Measurements from ENCODE around the gene ONECUT1. TPM values are rescaled to one million over a fixed set of nuclear protein-coding genes. Genes with fewer than 3 reads are reported as not detected.
A peak's percentile ranks its signal among the peaks of the same experiment; 100 is the strongest.

The ONECUT1 gene
- polyA plus RNA-seq, 3 donors from 2014 or later, result not detected

DNA sequence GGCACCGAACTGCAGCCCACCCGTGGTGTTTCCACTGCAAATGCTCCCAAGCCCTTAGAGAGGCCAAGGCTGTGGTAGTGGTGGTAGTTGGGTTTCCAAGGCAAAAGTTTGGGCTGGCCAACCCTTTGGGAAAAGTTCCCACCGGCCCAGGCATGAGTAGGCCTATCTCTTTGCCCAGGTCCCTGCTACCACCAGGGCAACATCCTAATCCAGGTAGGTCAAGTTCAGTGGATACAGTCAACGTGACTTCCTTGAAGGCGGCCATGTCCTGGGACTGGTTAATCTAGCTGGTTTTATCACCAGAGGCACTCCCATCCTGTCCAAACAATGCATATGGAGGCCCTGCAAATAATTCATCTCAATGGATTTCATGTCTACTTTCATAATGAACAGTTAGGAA, 1.6 kb upstream of the ONECUT1 start:
- DNase-seq, result no peak
- peaks cover 0 to 3% of the 10 kb centered on the region in 2 donors for H3K4me1 Mint-ChIP-seq
- peaks cover 0 to 4% (median 0%) of the 10 kb centered on the region in 6 donors for H3K9me3 Mint-ChIP-seq
- peaks cover 7 to 43% (median 27%) of the 10 kb centered on the region in 3 donors for H3K27me3 Mint-ChIP-seq (ENCODE audit: low read depth in 3 of 3)
- H3K4me3 Mint-ChIP-seq, result peak overlapping the region in 1 of 5 donors; percentile 29
- no peak overlapping the region for H3K27ac Mint-ChIP-seq
- H3K36me3 Mint-ChIP-seq, result peaks cover 0 to 3% (median 0%) of the 10 kb centered on the region in 3 donors

DNA sequence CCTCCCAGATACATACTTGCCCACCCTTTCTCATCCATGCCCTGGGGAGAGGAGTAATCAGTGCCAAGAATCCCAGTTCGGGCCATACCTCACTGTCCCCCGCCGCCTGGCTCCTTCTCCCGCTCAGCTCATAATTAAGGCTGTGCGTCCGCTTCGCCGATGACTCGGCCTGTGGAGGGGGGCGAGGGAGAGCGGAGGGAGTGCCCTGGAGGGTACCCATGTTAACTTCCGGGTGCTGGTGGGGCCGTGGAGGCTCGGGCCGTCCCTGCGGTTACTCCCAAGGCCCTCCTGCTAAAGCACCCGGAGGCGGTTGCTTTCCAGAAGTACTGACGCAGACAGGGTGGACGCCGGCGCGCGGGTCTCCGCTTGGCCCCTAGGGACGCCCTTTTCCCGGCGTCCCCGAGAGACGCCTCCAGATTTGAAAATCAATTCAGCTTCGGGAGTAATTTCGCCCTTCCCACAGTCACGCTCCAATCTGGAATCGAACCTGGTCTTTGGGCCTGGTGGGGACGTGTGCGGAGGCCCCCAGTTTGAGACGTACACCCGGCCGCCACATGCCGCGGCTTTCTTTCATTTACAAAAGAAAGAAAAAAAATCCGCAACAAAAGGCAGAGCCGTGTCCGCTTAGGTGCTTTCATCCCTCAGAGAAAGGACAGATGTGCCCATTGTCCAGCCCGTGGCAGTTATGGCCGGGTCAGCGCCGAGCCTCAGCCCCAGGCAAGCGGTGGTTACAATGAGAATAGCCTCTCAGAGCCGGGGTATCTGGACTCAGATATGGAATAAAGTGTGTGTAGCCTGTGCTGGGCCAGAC, 1.0 kb upstream of the ONECUT1 start:
- no peak for DNase-seq
- H3K4me1 Mint-ChIP-seq, result peaks cover 0 to 3% of the 10 kb centered on the region in 2 donors
- no peaks in the 10 kb centered on the region for H3K36me3 Mint-ChIP-seq
- H3K27ac Mint-ChIP-seq, result no peak overlapping the region
- peaks cover 7 to 39% (median 24%) of the 10 kb centered on the region in 3 donors for H3K27me3 Mint-ChIP-seq (ENCODE audit: low read depth in 3 of 3)
- peak overlapping the region in 1 of 5 donors; percentile 26 for H3K4me3 Mint-ChIP-seq
- peaks cover 0 to 4% (median 0%) of the 10 kb centered on the region in 6 donors for H3K9me3 Mint-ChIP-seq

DNA sequence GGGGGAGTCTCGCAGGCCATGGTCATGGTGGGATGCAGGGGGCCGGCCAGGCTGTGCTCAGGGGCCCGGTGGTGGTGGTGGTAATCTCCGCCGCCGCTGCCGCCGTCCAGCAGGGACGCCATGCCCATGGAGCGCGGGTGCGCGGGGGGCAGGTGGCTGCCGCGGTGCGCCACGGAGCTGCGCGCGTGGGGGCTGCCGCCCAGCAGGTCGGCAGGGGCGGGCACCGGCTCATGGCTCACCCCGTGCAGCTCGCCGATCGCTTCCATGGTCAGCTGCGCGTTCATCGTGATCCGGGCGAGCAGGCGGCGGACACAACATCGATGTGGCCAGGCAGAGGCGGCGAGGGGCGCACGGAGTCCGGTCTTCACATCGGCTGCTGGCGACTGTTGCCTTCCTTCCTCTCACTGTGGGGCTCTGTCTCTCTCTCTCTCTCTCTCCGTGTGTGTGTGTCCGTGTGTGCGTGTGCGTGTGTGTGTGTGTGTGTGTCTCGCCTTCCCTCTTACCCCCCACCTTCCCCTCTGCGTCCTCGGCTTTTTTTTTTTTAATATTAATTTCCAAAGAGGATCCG, 451 bp downstream of the ONECUT1 start:
- Mint-ChIP-seq H3K9me3 (no peaks in the 10 kb centered on the region), H3K27me3 (ENCODE audit: low read depth in 3 of 3) (peaks cover 7 to 37% (median 22%) of the 10 kb centered on the region in 3 donors), H3K4me1 (peaks cover 0 to 3% of the 10 kb centered on the region in 2 donors), H3K4me3 (peak overlapping the region in 4 of 5 donors; percentile 53 to 71 (median 64)), H3K27ac (no peak overlapping the region), H3K36me3 (no peaks in the 10 kb centered on the region)
- DNase-seq, result no peak

DNA sequence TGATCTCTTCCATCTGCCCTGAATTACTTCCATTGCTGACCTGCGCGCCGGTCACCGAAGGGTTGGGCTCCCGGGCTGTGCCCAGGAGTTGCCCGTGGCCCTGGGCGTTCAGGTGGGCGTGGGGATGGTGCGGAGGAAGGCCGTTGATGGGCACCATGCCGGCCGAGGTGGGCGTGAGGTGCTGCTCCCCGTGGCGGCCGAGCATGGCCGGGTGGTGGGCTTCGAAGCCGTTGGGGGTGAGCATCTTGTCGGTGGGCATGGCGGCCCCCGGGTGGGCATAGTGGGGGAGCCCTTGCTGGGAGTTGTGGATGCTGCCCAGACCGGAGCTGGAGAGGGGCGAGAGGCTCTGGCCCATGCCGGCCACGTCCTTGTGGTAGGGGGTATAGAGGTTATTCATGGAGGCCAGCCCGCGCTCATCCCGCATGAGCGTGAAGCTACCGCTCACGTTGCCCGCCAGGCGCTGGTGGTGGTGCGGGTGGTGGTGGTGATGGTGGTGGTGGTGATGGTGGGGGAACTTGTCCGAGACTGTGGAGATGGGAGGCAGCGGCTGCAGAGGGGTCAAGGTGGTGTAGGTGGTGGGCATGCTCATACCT, 1.0 kb downstream of the ONECUT1 start:
- no peak for DNase-seq
- Mint-ChIP-seq H3K4me1 (peaks cover 0 to 3% of the 10 kb centered on the region in 2 donors), H3K4me3 (peak overlapping the region in 3 of 5 donors; percentile 47 to 55 (median 53)), H3K27me3 (ENCODE audit: low read depth in 3 of 3) (peaks cover 7 to 37% (median 24%) of the 10 kb centered on the region in 3 donors), H3K27ac (no peak overlapping the region), H3K36me3 (no peaks in the 10 kb centered on the region), H3K9me3 (no peaks in the 10 kb centered on the region)

DNA sequence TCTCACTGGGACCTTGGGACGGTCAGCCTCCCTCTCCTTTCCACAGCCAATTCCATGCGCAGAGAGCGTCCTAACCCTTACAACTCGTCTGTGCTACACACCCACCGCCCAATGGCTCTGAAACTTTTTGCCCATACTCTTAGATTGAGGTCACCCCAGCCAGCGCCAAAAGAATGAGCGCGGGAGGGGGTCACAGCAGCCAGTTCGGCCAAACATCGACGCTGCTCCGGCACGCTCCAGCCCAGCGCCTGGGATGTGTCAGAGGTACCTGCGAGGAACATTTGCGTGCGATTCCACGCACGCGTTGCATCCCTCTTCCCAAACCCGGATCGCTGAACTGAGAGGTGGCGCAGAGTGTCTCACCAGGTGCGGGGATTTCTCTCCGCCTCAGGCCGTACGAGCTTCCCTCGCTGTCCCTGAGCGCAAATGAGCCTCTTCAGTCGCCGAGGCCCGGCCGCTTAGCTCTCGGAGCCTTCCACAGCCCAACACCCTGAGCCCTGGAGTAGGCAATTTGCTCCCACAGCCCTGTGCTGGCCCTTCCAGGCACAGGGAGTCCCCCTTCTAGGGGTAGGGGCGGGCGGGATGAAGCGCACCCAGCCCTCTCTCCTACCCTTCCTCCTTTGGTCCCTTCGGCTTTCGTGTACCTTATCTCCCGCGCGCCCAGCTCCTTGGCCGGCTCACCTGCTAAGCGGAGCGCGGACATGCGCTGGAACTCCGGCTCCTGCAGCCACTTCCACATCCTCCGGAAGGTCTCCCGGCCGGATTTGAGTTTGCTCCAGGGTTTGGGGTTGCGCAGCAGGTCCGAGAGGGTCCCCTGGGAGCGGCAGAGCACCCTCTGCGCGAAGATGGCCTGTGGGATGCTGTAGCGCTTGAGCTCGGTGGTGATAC, 1.8 kb downstream of the ONECUT1 start:
- peaks cover 0 to 8% of the 10 kb centered on the region in 2 donors for H3K4me1 Mint-ChIP-seq
- no peak for DNase-seq
- no peaks in the 10 kb centered on the region for H3K36me3 Mint-ChIP-seq
- no peak overlapping the region for H3K27ac Mint-ChIP-seq
- H3K9me3 Mint-ChIP-seq, result no peaks in the 10 kb centered on the region
- H3K27me3 Mint-ChIP-seq (ENCODE audit: low read depth in 3 of 3), result peaks cover 3 to 39% (median 27%) of the 10 kb centered on the region in 3 donors
- H3K4me3 Mint-ChIP-seq, result peak overlapping the region in 3 of 5 donors; percentile 4 to 54 (median 10)

DNA sequence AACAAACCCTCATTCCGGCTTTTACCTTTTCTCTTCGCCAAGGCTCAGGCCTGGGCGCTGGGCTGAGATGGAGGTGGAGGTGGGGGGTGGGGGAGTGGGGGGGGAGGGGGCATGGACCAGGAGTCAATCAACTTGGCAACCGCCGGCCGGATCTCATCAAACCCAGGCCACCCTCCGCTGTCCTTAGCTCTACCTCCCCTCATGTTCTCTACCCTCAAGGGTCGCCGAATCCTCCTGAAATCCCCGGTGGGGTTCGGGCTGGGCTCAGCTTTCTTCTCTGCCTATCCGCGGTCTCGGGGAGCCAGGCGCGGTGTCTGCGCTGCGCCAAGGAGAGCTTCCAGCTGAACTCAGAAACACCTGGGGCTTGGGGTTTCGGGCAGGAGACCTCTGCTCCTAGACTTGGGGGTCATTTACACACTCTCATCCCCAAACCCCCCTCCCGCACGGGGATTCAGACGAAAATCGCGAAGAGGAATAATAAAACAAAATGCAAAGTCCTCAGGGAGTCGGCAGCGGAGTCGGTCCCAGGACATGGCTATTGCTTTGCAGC, 2.5 kb downstream of the ONECUT1 start:
- H3K27ac Mint-ChIP-seq, result no peak overlapping the region
- H3K27me3 Mint-ChIP-seq (ENCODE audit: low read depth in 3 of 3), result peaks cover 8 to 40% (median 29%) of the 10 kb centered on the region in 3 donors
- DNase-seq, result no peak
- H3K4me1 Mint-ChIP-seq, result peaks cover 0 to 9% of the 10 kb centered on the region in 2 donors
- H3K9me3 Mint-ChIP-seq, result no peaks in the 10 kb centered on the region
- no peaks in the 10 kb centered on the region for H3K36me3 Mint-ChIP-seq
- H3K4me3 Mint-ChIP-seq, result peak overlapping the region in 3 of 5 donors; percentile 4 to 54 (median 24)

DNA sequence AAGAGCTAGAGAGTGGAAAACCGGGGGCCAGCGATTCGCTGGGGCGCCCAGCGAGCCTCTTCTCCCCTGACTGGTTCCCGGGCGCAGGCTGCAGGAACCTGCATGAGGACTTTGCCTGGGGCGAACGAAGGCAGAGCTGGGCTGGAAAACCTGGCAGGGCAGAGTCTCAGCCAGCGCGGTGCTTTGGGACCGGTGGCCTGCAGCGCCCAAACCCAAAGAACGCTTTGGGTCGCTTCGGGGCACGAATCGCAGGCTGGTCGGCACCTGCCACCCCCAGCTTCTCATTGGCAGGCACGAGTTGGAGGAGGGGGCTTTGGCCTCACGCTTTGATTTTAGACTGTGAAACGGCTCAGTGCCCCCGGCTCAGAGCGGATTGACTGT, 3.0 kb downstream of the ONECUT1 start:
- DNase-seq, result no peak
- H3K4me3 Mint-ChIP-seq, result no peak overlapping the region
- H3K4me1 Mint-ChIP-seq, result peaks cover 0 to 9% of the 10 kb centered on the region in 2 donors
- peaks cover 9 to 42% (median 29%) of the 10 kb centered on the region in 3 donors for H3K27me3 Mint-ChIP-seq (ENCODE audit: low read depth in 3 of 3)
- no peak overlapping the region for H3K27ac Mint-ChIP-seq
- H3K9me3 Mint-ChIP-seq, result no peaks in the 10 kb centered on the region
- no peaks in the 10 kb centered on the region for H3K36me3 Mint-ChIP-seq

DNA sequence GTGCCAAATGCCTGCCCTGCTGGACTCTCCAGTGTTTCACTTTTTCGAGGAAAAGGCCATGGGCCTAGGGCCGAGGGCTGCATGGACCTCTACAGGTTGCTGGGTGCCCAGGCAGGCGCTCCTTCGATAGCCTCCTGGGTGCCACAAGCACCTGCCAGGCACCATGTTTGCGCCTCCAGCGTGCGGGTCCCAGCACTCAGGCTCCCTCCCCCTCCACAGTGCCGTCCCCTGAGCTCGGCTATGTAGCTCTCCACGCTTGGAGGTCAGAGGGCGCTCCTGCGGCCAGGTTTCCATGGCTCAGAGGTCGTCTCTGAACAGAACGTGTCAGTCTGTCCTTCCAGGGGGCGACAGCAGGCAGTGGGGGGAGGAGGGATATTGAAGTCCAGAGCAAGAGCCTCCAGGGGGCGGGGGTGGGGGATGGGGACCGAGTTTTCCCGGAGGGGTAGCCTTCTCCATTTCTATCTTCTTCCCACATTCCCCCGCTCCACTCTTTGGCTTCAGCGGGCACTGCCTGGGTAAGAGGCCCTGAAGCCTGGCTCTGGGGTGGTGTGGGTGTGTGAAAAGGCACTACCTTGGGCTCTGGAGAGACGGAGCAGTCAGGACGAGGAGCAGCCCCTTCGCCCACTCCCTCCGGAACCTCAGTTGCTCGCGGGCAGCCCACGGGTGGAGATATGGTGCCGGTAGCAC, 3.6 kb downstream of the ONECUT1 start:
- H3K27ac Mint-ChIP-seq, result no peak overlapping the region
- H3K9me3 Mint-ChIP-seq, result no peaks in the 10 kb centered on the region
- H3K4me1 Mint-ChIP-seq, result peaks cover 0 to 9% of the 10 kb centered on the region in 2 donors
- H3K36me3 Mint-ChIP-seq, result no peaks in the 10 kb centered on the region
- DNase-seq, result no peak
- peaks cover 9 to 37% (median 29%) of the 10 kb centered on the region in 3 donors for H3K27me3 Mint-ChIP-seq (ENCODE audit: low read depth in 3 of 3)
- no peak overlapping the region for H3K4me3 Mint-ChIP-seq

DNA sequence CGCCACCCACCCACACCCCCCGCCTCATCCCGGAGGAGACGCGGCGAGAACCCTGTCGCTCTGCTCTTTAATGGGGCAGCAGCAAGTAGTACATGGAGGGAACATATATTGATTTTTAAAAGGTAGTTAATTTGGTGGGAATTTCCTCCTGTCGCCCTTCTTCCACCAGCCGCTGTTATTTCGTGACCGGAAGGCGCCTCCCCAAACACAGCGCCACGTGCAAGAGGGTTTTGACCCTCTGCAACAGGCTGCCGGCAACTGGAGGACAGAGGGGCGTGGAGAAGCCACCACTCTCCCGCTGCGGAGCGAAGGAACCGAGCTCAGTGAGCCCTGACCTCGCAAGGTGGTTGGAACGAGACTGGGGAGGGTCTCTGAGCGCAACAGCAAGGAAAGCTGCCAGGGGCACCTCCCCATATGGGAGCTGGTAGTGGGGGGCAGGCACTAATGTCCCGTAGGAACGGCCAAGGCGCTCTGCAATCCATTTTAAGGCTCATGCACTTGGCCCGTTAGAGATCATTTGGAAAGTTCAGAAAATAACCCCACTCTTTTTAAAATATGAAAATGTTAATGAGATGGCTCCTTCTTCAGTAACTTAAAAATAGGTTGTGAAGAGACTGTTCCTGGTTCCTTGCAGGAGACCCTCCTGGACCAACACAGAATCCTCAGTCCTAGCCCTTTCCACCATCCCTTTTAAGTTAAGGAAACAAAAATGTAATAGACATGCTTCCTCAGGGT, 4.3 kb downstream of the ONECUT1 start:
- H3K9me3 Mint-ChIP-seq, result no peaks in the 10 kb centered on the region
- H3K27me3 Mint-ChIP-seq (ENCODE audit: low read depth in 3 of 3), result peaks cover 9 to 40% (median 33%) of the 10 kb centered on the region in 3 donors
- no peak overlapping the region for H3K4me3 Mint-ChIP-seq
- peaks cover under 1 to 9% of the 10 kb centered on the region in 2 donors for H3K4me1 Mint-ChIP-seq
- H3K27ac Mint-ChIP-seq, result no peak overlapping the region
- DNase-seq, result no peak
- H3K36me3 Mint-ChIP-seq, result no peaks in the 10 kb centered on the region

DNA sequence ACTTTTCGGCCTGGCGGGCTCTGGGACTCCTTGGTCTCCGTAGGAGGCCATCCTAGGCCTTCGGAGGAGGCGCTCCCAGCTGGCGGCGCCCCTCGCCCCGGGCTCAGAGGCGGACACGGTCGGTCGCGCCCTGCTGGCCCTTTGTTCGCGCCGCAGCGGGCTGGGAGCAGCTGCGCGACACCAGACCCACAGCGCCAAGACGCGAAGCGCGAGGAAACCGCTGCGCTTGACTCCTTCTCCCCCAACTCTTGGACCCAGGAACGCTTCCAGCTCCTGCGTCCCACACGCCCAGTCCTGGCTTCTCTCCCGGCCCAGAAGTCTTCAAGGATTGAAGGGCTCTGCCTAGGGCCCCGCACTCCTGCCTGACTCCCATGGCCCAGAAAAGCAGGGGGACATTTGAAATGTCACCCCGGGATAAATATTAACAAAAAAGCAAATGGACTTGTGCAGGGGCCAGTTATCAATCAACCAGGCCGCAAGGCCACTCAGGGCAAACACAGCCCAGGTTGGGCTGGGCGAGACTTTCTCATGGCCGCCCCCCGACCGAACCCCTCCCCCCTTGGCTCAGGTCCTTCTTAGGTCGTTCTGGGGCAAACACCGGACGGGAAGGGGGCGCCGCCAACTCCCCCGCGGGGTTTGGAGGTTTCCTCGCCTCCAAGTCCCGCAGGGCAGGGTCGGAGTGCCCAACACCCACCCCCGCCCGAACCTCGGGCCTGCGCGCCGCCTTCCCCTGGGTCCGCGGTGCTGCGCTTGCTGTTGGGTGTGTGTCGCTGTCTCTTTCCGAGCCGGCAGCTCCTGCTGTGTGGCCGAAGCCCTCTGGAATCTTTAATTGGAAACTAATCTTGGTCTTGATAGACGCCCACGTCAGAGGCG, 5.1 kb downstream of the ONECUT1 start:
- no peak overlapping the region for H3K27ac Mint-ChIP-seq
- DNase-seq, result no peak
- no peaks in the 10 kb centered on the region for H3K36me3 Mint-ChIP-seq
- peaks cover 8 to 13% of the 10 kb centered on the region in 2 donors for H3K4me1 Mint-ChIP-seq
- H3K9me3 Mint-ChIP-seq, result no peaks in the 10 kb centered on the region
- peaks cover 16 to 46% (median 36%) of the 10 kb centered on the region in 3 donors for H3K27me3 Mint-ChIP-seq (ENCODE audit: low read depth in 3 of 3)
- no peak overlapping the region for H3K4me3 Mint-ChIP-seq

DNA sequence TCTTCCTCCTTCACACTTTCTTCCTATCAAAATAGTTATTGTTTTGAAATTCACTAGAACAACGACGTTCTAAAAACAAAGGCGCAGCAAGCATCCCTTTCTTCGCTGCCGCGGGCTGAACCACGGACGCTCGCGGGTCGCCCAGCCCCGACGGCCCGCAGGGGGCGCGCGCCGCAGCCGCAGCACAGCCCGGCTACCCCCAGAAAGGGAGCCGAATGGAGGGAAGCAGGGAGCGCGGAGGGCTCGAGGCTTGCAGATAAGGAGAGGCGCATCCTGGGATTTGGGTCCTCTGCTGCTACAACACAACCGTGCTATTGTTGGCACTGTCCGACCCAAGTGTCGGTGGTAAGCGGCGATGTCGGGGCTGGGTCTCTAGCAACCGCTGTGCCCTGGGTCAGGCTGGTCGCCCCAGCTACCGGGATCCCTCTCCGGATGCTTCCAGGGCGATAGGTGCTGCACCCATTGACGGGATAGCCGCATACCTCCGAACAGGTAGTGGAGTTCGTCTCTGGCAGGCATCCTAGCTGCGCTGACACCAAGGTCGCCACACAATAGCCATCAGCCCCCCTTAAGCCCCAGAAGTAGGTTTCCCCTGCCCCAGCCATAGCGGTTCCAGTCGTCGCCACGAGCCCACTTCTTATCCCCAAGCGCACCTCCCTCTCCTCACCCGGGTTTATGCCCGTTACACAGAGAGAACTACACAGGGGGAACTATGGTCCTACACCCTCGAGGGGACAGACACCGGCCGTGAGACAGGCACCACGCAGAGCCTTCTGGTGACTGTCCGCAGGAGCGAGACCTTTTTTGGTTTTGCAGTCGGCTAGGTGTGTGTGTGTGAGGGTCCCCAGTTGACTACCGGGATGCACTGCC, 6.0 kb downstream of the ONECUT1 start:
- no peaks in the 10 kb centered on the region for H3K9me3 Mint-ChIP-seq
- no peak overlapping the region for H3K27ac Mint-ChIP-seq
- no peak overlapping the region for H3K4me3 Mint-ChIP-seq
- H3K4me1 Mint-ChIP-seq, result peaks cover 8 to 10% of the 10 kb centered on the region in 2 donors
- H3K27me3 Mint-ChIP-seq (ENCODE audit: low read depth in 3 of 3), result peaks cover 21 to 49% (median 36%) of the 10 kb centered on the region in 3 donors
- H3K36me3 Mint-ChIP-seq, result no peaks in the 10 kb centered on the region
- DNase-seq, result no peak

All from immature natural killer cell (primary cell).